Endothelial cell (in vitro differentiated cells): ENCODE data around the gene NRXN3. TPM values are rescaled to one million over a fixed set of nuclear protein-coding genes. Genes with fewer than 3 reads are reported as not detected.

Experiments
- DNase-seq: peaks from one replicate; pipeline ENCODE4 v3.0.0; 2021; ENCODE audit warnings: low spot score
- H3K27ac Mint-ChIP-seq: one replicate; pipeline ENCODE4 v1.8.0; 2021; ENCODE audit warnings: mixed read lengths, inconsistent platforms; ENCODE audit not compliant: unreplicated experiment
- H3K27me3 Mint-ChIP-seq: one replicate; pipeline ENCODE4 v1.8.0; 2021; ENCODE audit warnings: mild to moderate bottlenecking, moderate library complexity, mixed read lengths, inconsistent platforms; ENCODE audit not compliant: unreplicated experiment
- H3K36me3 Mint-ChIP-seq: one replicate; pipeline ENCODE4 v1.8.0; 2021; ENCODE audit warnings: mild to moderate bottlenecking, low read depth, mixed read lengths, inconsistent platforms; ENCODE audit not compliant: unreplicated experiment
- H3K4me1 Mint-ChIP-seq: one replicate; pipeline ENCODE4 v1.8.0; 2021; ENCODE audit warnings: mild to moderate bottlenecking, mixed read lengths, inconsistent platforms; ENCODE audit not compliant: unreplicated experiment
- H3K4me3 Mint-ChIP-seq: one replicate; pipeline ENCODE4 v1.8.0; 2021; ENCODE audit warnings: mild to moderate bottlenecking, mixed read lengths, inconsistent platforms; ENCODE audit not compliant: unreplicated experiment
- H3K9me3 Mint-ChIP-seq: one replicate; pipeline ENCODE4 v1.8.0; 2021; ENCODE audit warnings: mixed read lengths, inconsistent platforms; ENCODE audit not compliant: unreplicated experiment
- CTCF ChIP-seq: fragments of 200-600 bp; sonication (generic); IDR thresholded peaks from one replicate; pipeline ENCODE4 v1.5.0; 2021; ENCODE audit warnings: antibody characterized with exemption; ENCODE audit not compliant: unreplicated experiment
- total RNA-seq: library from RNA; stranded (reverse); fragmentation: NEBNext Ultra II Directional; extraction: Animal tissue kit (Norgen Biotek cat#: 25700); gene quantifications from one replicate; pipeline ENCODE4 v1.2.1, GENCODE V29; 2021; ENCODE audit not compliant: unreplicated experiment

The NRXN3 gene
- total RNA-seq, 1 donor from 2014 or later = 2.3 TPM

GRCh38 chr14:79693935-79694334 lies 1523.8 kb downstream of the NRXN3 start:
- H3K4me3 Mint-ChIP-seq = no peak overlapping the region
- no peak overlapping the region for H3K27ac Mint-ChIP-seq
- H3K4me1 Mint-ChIP-seq = no peaks in the 10 kb centered on the region
- H3K9me3 Mint-ChIP-seq = no peaks in the 10 kb centered on the region
- no peaks in the 10 kb centered on the region for H3K36me3 Mint-ChIP-seq
- H3K27me3 Mint-ChIP-seq = no peaks in the 10 kb centered on the region
- no peak for TF ChIP-seq CTCF
- DNase-seq = no peak

GRCh38 chr14:79695307-79695706 lies 1525.1 kb downstream of the NRXN3 start:
- Mint-ChIP-seq H3K9me3 (no peaks in the 10 kb centered on the region), H3K27ac (no peak overlapping the region), H3K36me3 (no peaks in the 10 kb centered on the region), H3K4me1 (no peaks in the 10 kb centered on the region), H3K4me3 (no peak overlapping the region), H3K27me3 (no peaks in the 10 kb centered on the region)
- DNase-seq = no peak
- no peak for TF ChIP-seq CTCF

GRCh38 chr14:79698298-79698711 lies 1528.1 kb downstream of the NRXN3 start:
- H3K4me3 Mint-ChIP-seq = no peak overlapping the region
- H3K9me3 Mint-ChIP-seq = no peaks in the 10 kb centered on the region
- TF ChIP-seq CTCF = no peak
- H3K27ac Mint-ChIP-seq = no peak overlapping the region
- no peaks in the 10 kb centered on the region for H3K36me3 Mint-ChIP-seq
- no peaks in the 10 kb centered on the region for H3K4me1 Mint-ChIP-seq
- no peak for DNase-seq
- no peaks in the 10 kb centered on the region for H3K27me3 Mint-ChIP-seq

GRCh38 chr14:79699206-79699605 lies 1529.0 kb downstream of the NRXN3 start:
- Mint-ChIP-seq H3K4me3 (no peak overlapping the region), H3K36me3 (no peaks in the 10 kb centered on the region), H3K9me3 (no peaks in the 10 kb centered on the region), H3K27me3 (no peaks in the 10 kb centered on the region), H3K4me1 (no peaks in the 10 kb centered on the region), H3K27ac (no peak overlapping the region)
- no peak for DNase-seq
- no peak for TF ChIP-seq CTCF

- no peaks in the 10 kb centered on the region for H3K36me3 Mint-ChIP-seq
These were observed 1531.2 kb downstream of the NRXN3 start for GRCh38 chr14:79701371-79701770.

More at GRCh38 chr14:79701371-79701770, 1531.2 kb downstream of the NRXN3 start:
- Mint-ChIP-seq H3K4me3 (no peak overlapping the region), H3K4me1 (no peaks in the 10 kb centered on the region), H3K27ac (no peak overlapping the region), H3K9me3 (no peaks in the 10 kb centered on the region), H3K27me3 (no peaks in the 10 kb centered on the region)
- no peak for DNase-seq
- no peak for TF ChIP-seq CTCF
